Fibroblast of lung (primary cell): ENCODE measurements around the gene HSPB6. TPM values are rescaled to one million over a fixed set of nuclear protein-coding genes. Genes with fewer than 3 reads are reported as not detected.

Source experiments
- DNase-seq, 2 donors: peaks; one replicate each; pipeline versions ENCODE4 v3.0.0 to v3.0.0-alpha.2; 2010; ENCODE audit warnings: low read depth in 2 of 2
- H2AFZ ChIP-seq: 2 replicates; pipeline ENCODE4 v1.5.1; 2012; ENCODE audit warnings: low read length, control low read depth, inconsistent platforms
- H3K27ac ChIP-seq: 2 replicates; pipeline ENCODE4 v1.5.1; 2011; ENCODE audit warnings: low read length, control low read depth; ENCODE audit not compliant: insufficient read depth
- H3K27me3 ChIP-seq: 2 replicates; pipeline ENCODE4 v1.5.1; 2011; ENCODE audit warnings: mild to moderate bottlenecking, low read length; ENCODE audit not compliant: control insufficient read depth, insufficient read depth
- H3K36me3 ChIP-seq: 2 replicates; pipeline ENCODE4 v1.5.1; 2011; ENCODE audit warnings: low read length; ENCODE audit not compliant: control insufficient read depth, insufficient read depth
- H3K4me1 ChIP-seq: 2 replicates; pipeline ENCODE4 v1.5.1; 2011; ENCODE audit warnings: low read length; ENCODE audit not compliant: control insufficient read depth, insufficient read depth; ENCODE audit errors: extremely low read depth
- H3K4me2 ChIP-seq: 2 replicates; pipeline ENCODE4 v1.5.1; 2011; ENCODE audit warnings: low read length, control low read depth; ENCODE audit not compliant: insufficient read depth; ENCODE audit errors: extremely low read depth
- H3K4me3 ChIP-seq, 4 experiments: fragments of 200-600 bp in 1 of 4; sonication (generic) in 1 of 4; replicated peaks in 1 of 4; 2 replicates each; pipeline ENCODE4 v1.5.1; 2011 to 2016; ENCODE audit warnings: low read length in 4 of 4, low read depth in 3 of 4, mild to moderate bottlenecking in 3 of 4, control low read depth in 2 of 4, inconsistent platforms in 1 of 4, mixed read lengths in 1 of 4; ENCODE audit not compliant: insufficient read depth in 1 of 4; ENCODE audit errors: control extremely low read depth in 1 of 4
- H3K79me2 ChIP-seq: 2 replicates; pipeline ENCODE4 v1.5.1; 2012; ENCODE audit warnings: mild to moderate bottlenecking, low read length, inconsistent platforms; ENCODE audit not compliant: control insufficient read depth, insufficient read depth
- H3K9ac ChIP-seq: 2 replicates; pipeline ENCODE4 v1.5.1; 2011; ENCODE audit warnings: mild to moderate bottlenecking, low read length, control low read depth; ENCODE audit not compliant: insufficient read depth
- H3K9me3 ChIP-seq: 2 replicates; pipeline ENCODE4 v1.5.1; 2012; ENCODE audit warnings: low read depth, low read length; ENCODE audit not compliant: control insufficient read depth, insufficient read depth
- H4K20me1 ChIP-seq: 2 replicates; pipeline ENCODE4 v1.5.1; 2011; ENCODE audit warnings: low read length; ENCODE audit not compliant: control insufficient read depth, insufficient read depth; ENCODE audit errors: extremely low read depth
- EZH2 ChIP-seq: IDR thresholded peaks from 2 replicates; pipeline ENCODE4 v1.5.1; 2012; ENCODE audit warnings: low read length, control low read depth, mild to moderate bottlenecking; ENCODE audit errors: missing control alignments
- polyA plus RNA-seq, 2 donors: library from polyadenylated mRNA; depleted of rRNA in 1 of 2; stranded (reverse) in 1 of 2; unstranded in 1 of 2; fragments of >200 nt; gene quantifications; 2 replicates each; pipeline ENCODE4 v1.2.1, GENCODE V29; 2011 to 2012; ENCODE audit warnings: missing spikeins in 1 of 2
- total RNA-seq: library from RNA; depleted of rRNA; stranded (reverse); fragments of >200 nt; gene quantifications from 2 replicates; pipeline ENCODE4 v1.2.1, GENCODE V29; 2014
- TF ChIP-seq, protein P1 (sequence below), 2 donors: IDR thresholded peaks in 1 of 2; conservative IDR thresholded peaks in 1 of 2; 1 replicate in 1 of 2; 2 replicates in 1 of 2; pipeline ENCODE4 v1.5.1; 2011 to 2012; ENCODE audit warnings: low read length in 2 of 2, control low read depth in 1 of 2, inconsistent platforms in 1 of 2, low read depth in 1 of 2, mild to moderate bottlenecking in 1 of 2

Gene HSPB6
- total and polyA plus RNA-seq, 2 donors (not counting 1 experiment from before 2014, with no cell fraction given): 53.1 to 54.3 TPM

DNA sequence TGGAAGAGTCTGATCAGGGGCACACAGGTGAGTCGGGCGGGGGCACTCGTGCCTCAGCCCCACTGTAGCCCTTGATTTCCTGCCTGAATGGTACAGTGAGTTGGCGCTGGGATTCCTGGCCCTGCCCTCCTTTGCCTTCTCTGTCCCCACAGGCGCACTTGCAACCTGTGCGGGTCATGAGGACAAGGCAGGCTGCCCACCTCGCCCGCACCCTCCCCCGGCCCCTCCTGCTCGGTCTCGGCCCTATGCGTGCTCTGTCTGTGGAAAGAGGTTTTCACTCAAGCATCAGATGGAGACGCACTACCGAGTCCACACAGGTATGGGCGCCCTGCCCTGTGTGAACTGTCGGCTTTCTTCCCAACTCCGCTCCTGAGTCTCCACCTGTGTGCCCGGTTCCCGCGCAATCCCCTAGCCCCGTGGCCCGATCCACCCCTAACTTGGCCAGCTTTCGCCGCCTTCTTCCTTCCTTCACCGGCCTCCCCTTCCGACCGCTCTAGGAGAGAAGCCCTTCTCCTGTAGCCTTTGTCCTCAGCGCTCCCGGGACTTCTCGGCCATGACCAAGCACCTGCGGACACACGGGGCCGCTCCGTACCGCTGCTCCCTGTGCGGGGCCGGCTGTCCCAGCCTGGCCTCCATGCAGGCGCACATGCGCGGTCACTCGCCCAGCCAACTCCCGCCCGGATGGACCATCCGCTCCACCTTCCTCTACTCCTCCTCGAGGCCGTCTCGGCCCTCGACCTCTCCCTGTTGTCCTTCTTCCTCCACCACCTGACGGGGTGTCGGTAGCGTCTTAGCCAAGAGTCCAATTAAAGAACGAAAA lies 40.6 kb downstream of the HSPB6 start:
- Histone ChIP-seq H3K27me3 (no peaks in the 10 kb centered on the region), H2AFZ (peak overlapping the region; percentile 97), H3K4me3 (peak overlapping the region; percentile 64 to 95 (median 82)), H3K4me2 (peak overlapping the region; percentile 98), H3K4me1 (peaks cover 9% of the 10 kb centered on the region), H3K9me3 (no peaks in the 10 kb centered on the region), H3K27ac (peak overlapping the region; percentile 65), H3K9ac (peak overlapping the region; percentile 66), H3K36me3 (peaks cover 9% of the 10 kb centered on the region), H3K79me2 (peaks cover 27% of the 10 kb centered on the region), H4K20me1 (no peaks in the 10 kb centered on the region)
- DNase-seq: peak in 1 of 2 donors; percentile 45
- TF ChIP-seq EZH2: no peak
- TF ChIP-seq, protein P1, sequence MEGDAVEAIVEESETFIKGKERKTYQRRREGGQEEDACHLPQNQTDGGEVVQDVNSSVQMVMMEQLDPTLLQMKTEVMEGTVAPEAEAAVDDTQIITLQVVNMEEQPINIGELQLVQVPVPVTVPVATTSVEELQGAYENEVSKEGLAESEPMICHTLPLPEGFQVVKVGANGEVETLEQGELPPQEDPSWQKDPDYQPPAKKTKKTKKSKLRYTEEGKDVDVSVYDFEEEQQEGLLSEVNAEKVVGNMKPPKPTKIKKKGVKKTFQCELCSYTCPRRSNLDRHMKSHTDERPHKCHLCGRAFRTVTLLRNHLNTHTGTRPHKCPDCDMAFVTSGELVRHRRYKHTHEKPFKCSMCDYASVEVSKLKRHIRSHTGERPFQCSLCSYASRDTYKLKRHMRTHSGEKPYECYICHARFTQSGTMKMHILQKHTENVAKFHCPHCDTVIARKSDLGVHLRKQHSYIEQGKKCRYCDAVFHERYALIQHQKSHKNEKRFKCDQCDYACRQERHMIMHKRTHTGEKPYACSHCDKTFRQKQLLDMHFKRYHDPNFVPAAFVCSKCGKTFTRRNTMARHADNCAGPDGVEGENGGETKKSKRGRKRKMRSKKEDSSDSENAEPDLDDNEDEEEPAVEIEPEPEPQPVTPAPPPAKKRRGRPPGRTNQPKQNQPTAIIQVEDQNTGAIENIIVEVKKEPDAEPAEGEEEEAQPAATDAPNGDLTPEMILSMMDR (conservative IDR thresholded peaks at IDR 0.05 in 1 of 2, IDR thresholded peaks at IDR 0.05 in 1 of 2; ENCODE audit: low read depth in 1 of 2, low read length in 2 of 2): no peak

DNA sequence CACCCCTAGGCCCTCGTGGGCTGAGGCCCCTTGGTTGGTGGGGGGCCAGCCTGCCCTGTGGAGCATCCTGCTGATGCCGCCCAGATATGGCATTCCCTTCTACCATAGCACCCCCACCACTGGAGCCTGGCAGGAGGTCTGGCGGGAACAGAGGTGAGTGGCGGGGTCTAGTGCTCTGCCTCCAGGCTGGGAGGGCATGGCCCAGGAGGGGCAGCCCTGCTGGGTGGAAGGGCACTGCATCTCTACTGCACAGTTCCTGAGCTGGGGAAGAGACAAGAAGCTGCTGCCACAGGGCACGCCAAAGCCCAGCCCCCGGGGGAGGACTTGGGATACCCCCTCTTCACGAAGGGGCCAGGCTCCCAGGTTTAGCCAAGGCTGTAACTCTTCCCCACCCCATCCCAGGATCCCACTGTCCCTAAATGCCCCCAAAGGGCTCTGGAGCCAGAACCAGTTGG lies 41.4 kb downstream of the HSPB6 start:
- H3K27ac ChIP-seq: no peak overlapping the region
- DNase-seq: no peak
- no peak overlapping the region for H3K9ac ChIP-seq
- H3K4me2 ChIP-seq: no peak overlapping the region
- no peaks in the 10 kb centered on the region for H3K9me3 ChIP-seq
- peaks cover 2% of the 10 kb centered on the region for H3K27me3 ChIP-seq
- TF ChIP-seq EZH2: no peak
- TF ChIP-seq, protein P1 (conservative IDR thresholded peaks at IDR 0.05 in 1 of 2, IDR thresholded peaks at IDR 0.05 in 1 of 2; ENCODE audit: low read depth in 1 of 2, low read length in 2 of 2): no peak
- peaks cover 9% of the 10 kb centered on the region for H3K4me1 ChIP-seq
- no peak overlapping the region for H2AFZ ChIP-seq
- H3K4me3 ChIP-seq: peak overlapping the region in 1 of 4 experiments; percentile 82
- peaks cover 7% of the 10 kb centered on the region for H3K36me3 ChIP-seq
- H3K79me2 ChIP-seq: peaks cover 22% of the 10 kb centered on the region
- H4K20me1 ChIP-seq: no peaks in the 10 kb centered on the region

- Histone ChIP-seq H3K9ac (no peak overlapping the region), H3K27me3 (peaks cover 2% of the 10 kb centered on the region), H4K20me1 (no peaks in the 10 kb centered on the region), H2AFZ (no peak overlapping the region), H3K36me3 (peaks cover 3% of the 10 kb centered on the region), H3K79me2 (peaks cover 16% of the 10 kb centered on the region), H3K4me3 (no peak overlapping the region), H3K4me2 (no peak overlapping the region), H3K9me3 (no peaks in the 10 kb centered on the region), H3K4me1 (peaks cover 9% of the 10 kb centered on the region), H3K27ac (no peak overlapping the region)
- TF ChIP-seq EZH2: no peak
- TF ChIP-seq, protein P1 (conservative IDR thresholded peaks at IDR 0.05 in 1 of 2, IDR thresholded peaks at IDR 0.05 in 1 of 2; ENCODE audit: low read depth in 1 of 2, low read length in 2 of 2): no peak
- no peak for DNase-seq
Measured at GRCh38 chr19:35714601-35715354, 42.1 kb downstream of the HSPB6 start.
